ENCODE results near the gene VPS18.

- TF ChIP-seq CTCF (conservative IDR thresholded peaks at IDR 0.05) (no peak), EZH2 (IDR thresholded peaks at IDR 0.05; ENCODE audit: low read depth) (no peak)
These were observed 50.5 kb downstream of the VPS18 start for GRCh38 chr15:40944510-40945296.

Measured in PC-9 (cell line).